HG03039 (cell line): Measurements from ENCODE around the gene EXT2.

Experiments used
- ATAC-seq: cut with Tn5 transposase; IDR thresholded peaks from one replicate; pipeline ENCODE4 v1.9.1; 2021; ENCODE audit warnings: mild to moderate bottlenecking, moderate library complexity; ENCODE audit not compliant: unreplicated experiment

Gene EXT2

DNA sequence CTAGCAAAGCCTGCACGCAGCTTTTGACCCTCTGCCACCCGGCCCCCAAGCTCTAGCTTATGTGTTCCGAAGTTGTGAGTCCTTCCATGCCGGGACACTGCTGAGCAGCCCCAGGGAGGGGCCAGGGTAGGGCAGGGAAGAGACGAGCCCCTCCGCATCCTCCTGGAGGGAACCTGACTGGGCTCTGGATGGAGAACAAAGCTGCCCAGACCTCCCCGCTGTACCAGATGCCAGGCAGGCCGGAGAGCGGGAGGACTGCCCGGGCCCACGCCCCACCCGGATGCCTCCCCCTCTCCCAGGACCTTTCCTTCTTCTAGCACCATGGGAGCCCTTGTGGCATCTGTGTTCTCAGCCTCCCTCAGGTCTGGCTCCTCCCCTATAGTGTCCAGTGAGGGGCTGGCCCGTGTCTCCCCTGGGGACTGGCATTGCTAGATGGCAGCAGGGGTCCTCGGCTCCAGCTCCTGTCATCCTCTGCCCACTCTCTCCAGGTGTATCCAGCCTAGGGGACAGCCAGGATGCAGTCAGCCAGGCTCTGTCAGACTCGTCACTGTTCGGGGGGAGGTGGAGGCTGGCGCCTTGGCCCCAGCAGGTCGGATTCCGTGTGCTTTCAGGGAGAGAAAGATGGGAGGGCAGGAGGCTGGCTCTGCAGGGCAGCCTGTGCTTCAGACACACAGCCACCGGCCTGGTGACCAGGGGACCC lies 168.4 kb downstream of the EXT2 start:
- ATAC-seq, result no peak

DNA sequence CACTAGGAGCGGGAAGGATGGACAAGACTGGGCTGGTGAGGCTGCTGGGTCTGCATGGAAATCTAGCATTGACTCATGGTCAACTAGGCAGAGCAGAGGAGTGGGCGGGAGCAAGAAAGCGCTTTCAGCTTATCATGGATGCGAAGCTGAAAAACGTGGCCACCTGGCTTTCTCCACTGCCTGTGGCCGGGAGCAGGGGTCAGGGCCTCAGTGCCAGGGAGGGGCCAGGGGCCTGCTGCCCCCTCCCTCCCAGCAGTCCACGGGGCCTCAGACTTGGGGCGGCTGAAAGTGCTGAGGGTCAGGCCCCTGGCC lies 168.9 kb downstream of the EXT2 start:
- no peak for ATAC-seq

DNA sequence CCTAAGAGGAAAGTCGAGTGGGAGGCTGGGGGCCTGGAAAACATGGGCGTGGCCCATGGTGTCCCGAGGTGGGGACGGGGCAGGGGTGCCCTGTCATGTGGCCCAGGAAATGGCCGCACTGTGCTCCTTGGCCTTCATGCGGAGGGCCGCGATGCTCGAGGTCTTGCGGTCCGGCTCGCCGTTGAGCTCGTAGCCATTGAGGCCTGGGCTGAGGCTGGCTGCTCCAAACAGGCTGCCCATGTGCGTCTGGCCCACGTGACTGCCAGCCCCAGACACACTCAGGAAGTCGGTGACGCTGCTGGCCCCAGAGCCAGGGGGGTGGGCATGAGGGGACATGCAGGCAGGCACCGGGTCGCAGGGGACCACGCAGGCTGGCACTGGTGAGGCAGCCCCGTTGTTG lies 169.3 kb downstream of the EXT2 start:
- ATAC-seq, result no peak

DNA sequence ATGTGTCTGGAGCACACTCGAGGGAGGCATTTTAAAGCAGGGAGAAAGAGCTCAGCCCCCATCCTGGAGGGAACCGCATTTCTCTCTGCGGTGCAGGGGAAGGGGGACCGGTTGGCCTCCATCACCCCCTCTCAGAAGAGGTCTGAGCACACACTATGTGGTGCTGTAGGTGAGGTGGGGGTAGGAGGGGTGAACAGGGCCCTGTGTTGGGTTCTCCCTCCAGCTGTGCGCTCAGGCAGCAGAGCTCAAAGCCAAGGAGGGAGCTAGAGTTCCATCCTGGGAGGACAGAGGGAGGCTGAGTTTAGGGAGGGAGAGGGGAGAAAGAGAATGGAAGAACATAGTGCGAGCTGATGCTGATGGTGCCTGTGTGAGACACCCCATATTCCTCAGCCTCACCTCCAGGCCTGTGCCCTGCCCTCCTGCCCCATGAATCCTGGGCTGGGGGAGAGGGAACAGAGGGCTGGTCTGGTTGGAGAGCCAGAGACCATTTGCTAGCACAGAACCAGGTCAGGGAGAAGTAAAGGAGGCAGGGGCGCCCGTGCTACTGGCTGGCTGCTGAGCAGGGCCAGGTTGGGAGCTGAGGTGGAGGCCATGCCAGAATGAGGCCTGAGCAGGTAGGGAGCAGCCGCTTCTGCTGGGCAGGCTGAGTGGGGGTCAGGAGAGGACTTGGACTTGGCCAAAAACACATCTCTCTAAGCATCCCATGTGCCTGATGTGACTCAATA lies 170.7 kb downstream of the EXT2 start:
- ATAC-seq, result no peak

DNA sequence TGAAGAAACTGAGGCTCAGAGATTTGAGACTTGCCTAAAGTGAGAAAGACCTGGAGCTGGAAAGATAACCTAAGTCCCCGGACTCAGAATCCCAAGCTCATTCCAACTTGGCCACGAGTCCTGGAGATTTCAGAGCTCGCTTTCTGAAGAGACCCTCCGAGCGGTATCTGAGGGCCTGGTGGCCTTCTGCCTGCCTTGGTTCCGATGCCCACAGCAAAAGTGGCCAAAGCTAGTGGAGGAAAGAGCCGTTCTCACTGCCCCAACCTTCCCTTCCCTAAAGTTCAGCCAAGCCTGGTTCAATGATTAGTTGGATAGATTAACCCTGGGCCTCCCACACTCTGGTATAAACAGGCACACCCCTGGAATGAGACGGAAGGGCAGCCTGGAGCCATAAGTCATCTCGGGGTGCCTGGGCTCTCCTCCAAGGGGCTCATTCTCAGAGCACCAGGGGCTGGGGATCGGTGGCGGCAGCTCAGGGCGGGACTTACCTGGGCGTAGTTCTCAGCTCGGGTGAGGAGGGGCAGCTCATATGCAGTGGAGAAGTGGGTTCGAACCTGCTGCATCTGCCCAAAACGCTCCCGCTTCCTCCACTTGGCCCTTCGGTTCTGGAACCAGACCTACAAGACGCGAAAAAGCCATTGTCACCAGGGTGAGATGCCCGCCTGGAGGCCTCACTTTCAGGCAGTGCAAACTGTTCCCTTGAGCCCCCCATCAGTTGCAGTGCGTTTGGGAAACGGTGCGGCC lies 171.7 kb downstream of the EXT2 start:
- no peak for ATAC-seq

DNA sequence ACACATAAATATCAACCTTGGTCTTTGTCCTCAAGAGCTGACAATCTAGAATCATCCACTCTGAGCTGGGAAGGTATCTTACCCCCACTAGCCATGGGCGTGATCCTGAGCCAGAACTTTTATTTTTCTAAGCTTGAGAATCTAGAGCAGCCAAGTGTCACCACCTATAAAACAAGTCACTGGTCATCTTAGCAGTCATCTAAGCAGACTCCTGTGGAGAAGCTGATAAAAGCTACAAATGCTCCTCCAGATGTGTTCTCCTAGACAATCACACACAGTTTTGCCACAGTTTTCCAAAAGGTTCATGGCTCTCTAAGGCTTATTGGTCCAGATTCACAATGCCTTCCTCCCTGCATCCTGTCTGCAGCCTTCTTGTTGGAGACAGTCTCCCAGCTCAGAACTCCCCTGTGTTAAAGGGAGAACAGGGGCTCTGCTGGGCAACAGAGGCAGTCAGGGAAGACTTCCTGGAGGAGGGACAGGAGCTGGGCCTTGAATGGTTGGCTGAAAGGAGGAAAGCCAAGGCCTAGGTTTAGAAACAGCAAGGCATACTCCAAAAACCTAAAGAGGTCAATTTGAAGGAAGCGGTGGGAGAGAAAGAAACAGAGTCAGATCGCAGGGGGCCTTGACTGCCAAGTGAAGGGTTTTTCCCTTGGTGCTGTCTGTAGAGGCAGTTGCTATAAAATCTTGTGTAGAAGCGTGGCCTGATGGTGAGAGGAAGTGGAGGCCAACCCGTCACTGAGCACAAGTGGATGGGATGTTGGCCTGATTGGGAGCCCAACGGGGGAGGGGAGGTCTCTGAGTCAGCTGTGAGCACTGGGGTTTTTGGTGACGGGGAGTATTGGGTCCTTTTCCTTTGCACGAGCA lies 172.5 kb downstream of the EXT2 start:
- no peak for ATAC-seq

DNA sequence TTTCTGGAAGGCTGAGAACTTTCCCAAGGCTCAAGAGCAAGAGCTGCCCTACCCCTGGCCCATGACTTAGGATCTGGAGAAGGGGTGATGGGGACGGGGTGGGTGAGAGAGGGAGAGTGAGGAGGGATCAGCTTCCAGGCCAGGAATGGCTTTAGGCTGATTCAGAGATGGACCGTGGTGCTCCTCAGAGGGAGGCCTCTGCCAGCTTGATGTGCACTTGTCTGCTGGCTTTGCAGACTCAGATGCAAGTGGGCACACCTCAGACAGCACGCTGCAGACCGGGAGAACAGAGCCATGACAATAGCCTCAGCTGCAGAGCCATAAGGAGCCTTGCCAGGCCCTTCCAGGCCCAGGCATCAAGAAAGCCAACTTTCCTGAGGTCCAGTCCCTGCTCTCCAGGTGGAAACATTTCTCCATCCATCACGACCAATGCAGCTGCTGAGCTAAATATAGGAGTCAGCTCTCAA lies 173.2 kb downstream of the EXT2 start:
- no peak for ATAC-seq

DNA sequence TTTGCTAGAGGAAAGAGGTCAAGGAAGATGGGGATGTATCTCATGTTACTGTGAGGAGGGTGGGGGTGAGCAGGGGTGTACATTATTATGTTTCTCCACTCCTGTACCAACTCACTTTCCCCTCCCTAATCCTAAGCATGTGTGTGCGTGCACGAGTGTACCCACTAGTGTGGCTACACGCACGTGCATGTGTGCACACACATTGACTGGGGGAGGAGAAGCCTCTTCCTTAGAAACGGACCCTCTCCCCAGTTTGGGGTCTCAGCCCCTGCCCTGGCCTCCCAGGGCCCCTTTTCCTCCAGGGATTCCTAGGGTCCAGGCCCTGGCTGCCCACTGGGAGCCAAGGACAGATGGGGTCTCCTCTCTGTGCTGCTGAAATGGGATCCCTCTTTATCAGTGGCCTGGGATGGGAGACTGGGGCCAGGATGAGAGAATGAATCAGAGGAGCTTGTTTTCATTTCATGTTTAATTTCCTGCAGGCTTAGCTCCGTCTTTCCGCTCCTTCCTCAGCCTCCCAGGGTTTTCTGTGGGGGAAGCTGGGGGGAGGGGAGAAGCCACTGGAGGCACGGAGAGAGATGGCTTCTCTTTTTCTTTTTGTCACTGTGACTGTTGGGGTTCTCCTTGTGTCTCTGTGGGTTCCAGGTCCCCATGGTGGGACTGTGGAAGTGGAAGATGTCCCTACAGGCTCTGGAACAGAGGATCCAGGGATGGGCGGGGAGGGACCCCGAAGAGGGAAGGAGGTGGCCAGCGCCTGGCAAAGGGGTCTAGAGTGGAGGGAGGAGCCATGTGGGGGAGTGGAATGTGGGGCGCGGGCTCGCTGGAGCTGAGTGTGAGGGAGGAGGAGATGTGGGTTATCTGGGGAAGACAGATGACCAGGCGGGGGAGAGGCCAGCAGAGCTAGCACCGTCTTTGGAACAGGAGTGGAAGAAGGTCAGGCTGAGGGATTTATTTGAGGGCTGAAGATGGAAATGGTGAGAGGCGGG lies 174.2 kb downstream of the EXT2 start:
- ATAC-seq, result no peak

DNA sequence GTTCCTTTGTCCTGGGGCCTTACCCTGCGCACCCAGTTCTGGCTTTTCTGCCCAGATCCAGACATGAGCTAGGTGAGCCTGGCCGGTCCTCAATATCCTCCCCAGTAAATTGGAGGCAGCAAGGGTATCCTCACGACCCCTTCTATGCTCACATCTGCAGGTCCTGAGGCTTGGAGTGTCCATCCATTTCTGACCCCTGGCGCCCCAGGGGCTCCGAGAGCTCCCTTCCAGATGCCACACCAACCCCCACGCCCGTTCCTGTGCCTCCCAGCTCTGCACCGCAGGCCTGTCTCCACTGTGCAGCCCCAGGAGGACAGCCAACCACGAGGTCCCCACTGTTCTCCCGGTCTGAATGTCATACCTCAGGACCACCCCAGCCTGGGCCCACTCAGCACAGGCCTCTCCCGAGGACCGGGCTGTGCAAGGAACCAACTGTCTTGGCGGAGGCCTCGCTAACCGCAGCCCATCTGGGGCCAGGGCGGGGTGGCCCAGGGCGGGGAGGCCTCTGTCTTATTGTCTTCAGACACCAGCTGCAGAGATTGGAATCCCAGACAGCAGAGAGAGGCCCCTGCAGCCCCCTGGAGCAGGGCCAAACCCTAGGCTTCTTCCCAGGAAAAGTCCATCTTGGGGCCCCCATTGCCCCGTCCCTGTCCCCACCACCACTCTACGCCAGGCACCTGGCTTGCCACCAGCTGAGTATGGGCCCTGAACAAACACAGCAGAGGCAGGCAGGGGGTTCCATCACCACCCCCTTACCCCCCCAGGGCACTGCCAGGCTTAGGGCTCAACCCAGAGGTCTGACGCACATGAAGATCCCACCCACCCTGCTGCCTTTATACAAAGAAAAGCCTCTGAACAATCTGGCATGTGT lies 175.2 kb downstream of the EXT2 start:
- no peak for ATAC-seq

DNA sequence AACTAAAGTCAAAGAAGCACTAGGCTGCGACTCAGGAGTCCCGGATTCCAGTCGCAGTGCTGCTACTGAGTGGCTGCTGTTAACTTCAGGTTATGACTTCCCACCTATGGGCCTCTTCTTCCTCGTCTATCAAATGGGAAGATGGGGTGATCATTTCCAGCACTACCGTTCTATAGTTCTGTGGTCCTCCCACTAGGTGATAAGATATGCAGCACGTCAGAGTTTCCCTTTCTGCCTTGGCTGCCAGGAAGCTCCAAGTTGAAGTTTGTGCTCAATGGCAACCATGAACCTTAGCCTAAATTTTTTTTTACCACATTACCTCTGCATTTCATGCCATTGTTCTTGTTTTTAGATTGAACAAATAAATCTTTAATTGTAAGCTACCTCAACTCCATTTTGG lies 175.8 kb downstream of the EXT2 start:
- no peak for ATAC-seq

DNA sequence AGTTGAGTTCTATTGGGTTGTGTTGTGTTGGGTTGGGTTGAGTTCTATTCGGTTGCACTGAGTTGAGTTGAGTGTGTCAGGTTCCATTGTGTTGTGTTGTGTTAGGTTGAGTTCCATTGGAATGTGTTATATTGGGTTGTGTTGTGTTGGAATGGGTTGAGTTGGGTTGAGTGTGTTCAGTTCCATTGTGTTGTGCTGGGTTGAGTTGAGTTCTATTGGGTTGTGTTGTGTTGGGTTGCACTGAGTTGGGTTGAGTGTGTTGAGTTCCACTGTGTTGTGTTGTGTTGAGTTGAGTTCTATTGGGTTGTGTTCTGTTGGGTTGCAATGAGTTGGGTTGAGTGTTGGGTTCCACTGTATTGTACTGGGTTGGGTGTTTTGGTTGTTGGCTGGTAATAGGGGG lies 178.9 kb downstream of the EXT2 start:
- no peak for ATAC-seq

DNA sequence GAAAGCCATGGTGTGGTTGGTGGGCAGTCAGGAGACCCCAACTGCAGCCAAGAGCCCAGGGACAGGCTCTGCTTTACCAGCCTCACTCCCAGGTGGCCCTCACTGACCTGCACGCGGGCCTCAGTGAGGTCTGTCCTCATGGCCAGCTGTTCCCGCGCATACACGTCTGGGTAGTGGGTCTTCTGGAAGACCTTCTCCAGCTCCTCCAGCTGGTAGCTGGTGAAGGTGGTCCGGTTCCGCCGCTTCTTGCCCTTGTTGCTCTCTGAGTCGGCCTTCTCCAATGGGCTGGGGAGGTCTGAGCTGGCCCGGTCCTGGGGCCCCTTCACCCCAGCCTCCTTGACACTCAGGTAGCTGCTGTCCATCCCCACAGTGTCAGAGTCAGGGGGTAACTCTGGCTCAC lies 179.8 kb downstream of the EXT2 start:
- ATAC-seq, result no peak

DNA sequence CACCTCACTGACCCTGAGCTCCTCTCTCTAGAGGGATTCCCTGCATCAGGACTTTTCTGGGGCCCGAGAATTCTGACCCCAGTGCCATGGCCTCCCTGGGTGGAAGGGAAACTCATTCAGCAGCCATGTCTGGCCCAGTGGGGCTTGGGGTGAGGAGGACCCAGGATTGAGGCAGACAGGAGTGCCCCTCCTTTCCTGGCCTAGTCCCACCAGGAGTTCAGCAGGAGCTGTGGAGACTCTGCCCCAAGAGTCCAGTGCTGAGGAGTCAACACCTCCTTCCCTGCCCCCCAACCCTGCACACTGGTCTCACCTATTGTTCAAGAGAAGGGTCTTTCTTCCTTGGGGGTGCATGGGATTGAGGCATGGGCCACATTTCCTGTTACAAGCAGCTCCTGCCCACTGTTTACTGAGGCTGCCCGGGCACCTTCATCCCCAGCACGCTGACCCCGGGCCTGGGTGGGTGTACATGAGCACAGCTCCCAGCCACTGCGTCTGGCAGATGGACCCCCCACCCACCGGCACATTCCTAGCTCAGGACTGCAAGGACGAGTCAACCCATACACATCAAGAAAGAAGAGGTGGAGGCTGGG lies 180.6 kb downstream of the EXT2 start:
- no peak for ATAC-seq

DNA sequence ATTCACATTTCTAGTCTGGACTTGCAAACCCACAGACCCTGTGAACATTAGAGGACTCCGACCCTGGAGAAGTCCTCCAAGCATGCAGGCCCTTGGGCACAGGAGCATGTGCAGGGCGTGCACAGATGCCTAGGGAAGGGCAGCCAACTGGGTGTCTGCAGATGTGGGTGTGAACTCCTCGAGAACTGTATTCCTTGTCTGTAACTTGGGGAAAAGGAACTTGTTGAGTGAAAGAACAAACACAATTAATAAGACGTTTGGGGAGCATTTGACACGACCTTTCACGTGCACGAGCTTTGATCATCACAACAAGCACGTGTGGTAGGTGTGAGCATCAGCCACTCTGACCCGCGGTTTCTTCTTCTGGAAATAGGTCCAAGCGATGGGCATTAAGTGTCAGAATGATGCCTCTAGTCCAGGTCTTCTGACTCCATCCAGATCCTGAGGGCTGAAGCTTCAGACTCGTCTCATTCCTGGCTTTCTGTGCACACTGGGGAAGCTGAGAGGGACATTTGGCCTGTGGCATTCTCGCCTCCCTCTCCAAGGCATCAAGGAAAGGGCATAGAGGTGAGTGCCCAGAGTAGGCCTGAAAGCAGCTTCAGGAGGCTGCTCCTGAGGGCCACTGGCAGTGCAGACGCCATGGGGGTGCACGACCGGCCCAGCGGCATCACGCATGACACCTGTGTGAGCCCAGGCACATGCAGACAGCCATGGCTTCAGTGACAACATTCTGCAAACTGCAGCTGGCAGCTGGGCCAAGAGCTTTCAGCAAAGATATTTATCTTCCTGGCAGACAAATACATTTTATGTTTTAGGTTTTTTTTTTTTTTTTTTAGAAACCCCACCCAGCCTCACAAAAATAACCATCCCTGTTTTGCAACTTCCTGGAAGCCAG lies 182.0 kb downstream of the EXT2 start:
- ATAC-seq, result no peak

DNA sequence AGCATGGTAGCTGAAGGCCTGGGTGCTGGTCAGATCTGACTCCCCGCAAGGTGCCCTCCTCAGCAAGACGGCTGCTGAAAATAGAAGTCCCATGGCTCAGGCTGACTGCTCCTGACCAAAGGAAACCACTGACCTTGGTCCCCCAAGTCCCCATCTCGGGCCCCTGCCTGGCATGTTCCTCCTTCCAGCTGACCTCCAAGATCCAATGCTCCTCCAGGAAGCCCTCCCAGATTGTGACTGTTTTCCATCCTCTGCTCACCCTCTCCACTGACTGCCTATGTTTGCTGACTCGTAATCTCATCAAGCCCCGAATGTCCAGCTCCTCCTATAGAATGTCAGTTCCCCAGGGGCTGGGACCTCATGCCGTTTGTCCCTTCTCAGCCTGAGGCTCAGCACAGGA lies 184.0 kb downstream of the EXT2 start:
- no peak for ATAC-seq

DNA sequence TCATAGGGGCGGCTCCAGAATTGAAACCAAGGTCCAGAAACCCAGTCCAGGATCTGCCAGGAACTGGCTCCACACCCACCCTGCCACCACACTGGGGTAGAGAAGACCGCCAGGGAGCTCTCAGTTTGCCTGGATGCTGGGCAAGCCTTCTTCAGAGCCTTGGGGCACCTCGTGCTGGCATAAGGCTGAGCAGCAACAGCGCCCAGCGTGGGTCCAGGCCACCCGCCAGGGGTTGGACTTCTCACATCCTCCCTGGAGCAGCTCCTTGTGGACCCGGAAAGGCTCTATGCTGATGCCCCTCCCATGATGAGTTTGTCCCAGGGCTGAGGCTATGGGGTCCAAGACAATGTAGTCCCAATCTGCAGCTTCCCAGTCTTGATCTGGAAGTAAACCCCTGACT lies 184.8 kb downstream of the EXT2 start:
- ATAC-seq, result no peak

DNA sequence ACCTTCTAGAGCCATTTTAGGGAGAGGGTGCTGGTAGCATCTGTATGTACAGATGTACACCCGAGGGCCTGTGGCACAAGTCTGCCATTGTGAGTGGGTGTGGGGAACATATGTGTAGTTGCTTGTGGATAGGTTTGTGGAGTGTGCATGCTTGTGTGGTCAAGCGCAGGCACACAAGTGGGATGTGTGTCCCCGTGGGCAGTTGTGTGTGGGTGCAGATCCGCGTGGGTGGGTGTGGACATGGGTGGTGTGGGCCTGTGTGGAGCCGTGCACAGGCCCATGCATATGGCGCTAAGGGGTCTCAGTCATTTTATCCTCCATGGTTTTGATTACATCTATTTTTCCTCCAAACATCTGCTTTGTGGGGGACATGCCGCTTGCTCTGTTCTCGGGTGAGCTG lies 185.7 kb downstream of the EXT2 start:
- no peak for ATAC-seq

DNA sequence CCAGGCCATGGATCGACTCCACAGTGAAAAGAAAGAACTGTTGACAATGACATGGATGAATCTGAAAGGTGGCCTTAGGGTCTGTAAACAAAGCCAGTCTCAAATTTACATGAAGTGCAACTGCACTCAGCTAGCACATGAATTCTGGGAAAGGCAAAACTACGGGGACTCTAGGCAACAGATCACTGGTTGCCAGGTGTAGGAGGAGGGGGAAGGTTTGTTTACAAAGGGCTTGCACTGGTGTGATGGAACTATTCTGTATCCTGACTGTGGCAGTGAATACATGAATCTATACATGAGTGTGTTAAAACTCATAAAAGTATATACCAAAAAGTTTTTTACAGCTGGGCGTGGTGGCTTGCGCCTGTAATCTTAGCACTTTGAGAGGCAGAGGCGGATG lies 187.1 kb downstream of the EXT2 start:
- no peak for ATAC-seq
